HFF-Myc (cell line): ENCODE results near the gene PHC3.

ENCODE experiments used
- DNase-seq: peaks from one replicate; pipeline ENCODE4 v3.0.0-alpha.2; 2011; ENCODE audit warnings: low read depth; ENCODE audit errors: extremely low read depth
- H3K4me3 ChIP-seq: replicated peaks from 2 replicates; pipeline ENCODE4 v1.5.1; 2011; ENCODE audit warnings: low read depth, mild to moderate bottlenecking, control low read depth, low read length
- CTCF ChIP-seq: IDR thresholded peaks from 2 replicates; pipeline ENCODE4 v1.5.1; 2012; ENCODE audit warnings: mild to moderate bottlenecking, low read depth, low read length, control low read depth; ENCODE audit errors: missing control alignments

The PHC3 gene

GRCh38 chr3:170049146-170050000 lies 132.2 kb downstream of the PHC3 start:
- DNase-seq, result no peak

GRCh38 chr3:170047133-170047404 lies 134.5 kb downstream of the PHC3 start:
- no peak overlapping the region for H3K4me3 ChIP-seq
- no peak for TF ChIP-seq CTCF
- no peak for DNase-seq

More at GRCh38 chr3:170049146-170050000, 132.2 kb downstream of the PHC3 start:
- no peak for TF ChIP-seq CTCF
- H3K4me3 ChIP-seq, result no peak overlapping the region

GRCh38 chr3:170046269-170047132 lies 135.0 kb downstream of the PHC3 start:
- no peak overlapping the region for H3K4me3 ChIP-seq
- no peak for DNase-seq
- TF ChIP-seq CTCF, result no peak

GRCh38 chr3:170044795-170045244 lies 136.7 kb downstream of the PHC3 start:
- no peak for DNase-seq
- no peak overlapping the region for H3K4me3 ChIP-seq
- TF ChIP-seq CTCF, result no peak

- no peak overlapping the region for H3K4me3 ChIP-seq
- no peak for TF ChIP-seq CTCF
- DNase-seq, result no peak
These were observed 137.3 kb downstream of the PHC3 start for GRCh38 chr3:170044271-170044670.

GRCh38 chr3:170043506-170043905 lies 138.0 kb downstream of the PHC3 start:
- no peak overlapping the region for H3K4me3 ChIP-seq
- no peak for TF ChIP-seq CTCF
- DNase-seq, result no peak
